GM19240 (cell line): ENCODE data around the gene ATAT1.

Source experiments
- DNase-seq: peaks from one replicate; pipeline ENCODE4 v3.0.0; 2011; ENCODE audit warnings: low spot score; ENCODE audit not compliant: insufficient read length

The ATAT1 gene

GRCh38 chr6:30683183-30683979 lies 56.7 kb downstream of the ATAT1 start:
- DNase-seq, result no peak

GRCh38 chr6:30683980-30684338 lies 57.3 kb downstream of the ATAT1 start:
- DNase-seq, result no peak

- DNase-seq, result no peak
Measured at GRCh38 chr6:30684386-30685156, 57.9 kb downstream of the ATAT1 start.

- no peak for DNase-seq
Measured at GRCh38 chr6:30685157-30686008, 58.7 kb downstream of the ATAT1 start.

GRCh38 chr6:30686009-30686907 lies 59.6 kb downstream of the ATAT1 start, which contains the start of gene PPP1R18:
PPP1R18 (minus strand) TSS chr6:30686645; CDS start chr6:30686018, 627 bp downstream.
- no peak for DNase-seq

GRCh38 chr6:30686908-30687658 lies 60.4 kb downstream of the ATAT1 start:
- DNase-seq, result no peak

GRCh38 chr6:30687659-30688431 lies 61.2 kb downstream of the ATAT1 start:
- no peak for DNase-seq

GRCh38 chr6:30688569-30688968 lies 61.9 kb downstream of the ATAT1 start:
- no peak for DNase-seq

- no peak for DNase-seq
Measured at GRCh38 chr6:30689022-30689865, 62.6 kb downstream of the ATAT1 start.

- no peak for DNase-seq
Measured at GRCh38 chr6:30689985-30690384, 63.3 kb downstream of the ATAT1 start.

GRCh38 chr6:30690403-30691207 lies 63.9 kb downstream of the ATAT1 start, which contains the start of gene NRM:
NRM (minus strand) TSS chr6:30690984; CDS start chr6:30690974, 10 bp downstream.
- DNase-seq, result peak; percentile 40

GRCh38 chr6:30691208-30691847 lies 64.7 kb downstream of the ATAT1 start:
- DNase-seq, result no peak
